ENCODE data around the gene CRTC1.

DNA sequence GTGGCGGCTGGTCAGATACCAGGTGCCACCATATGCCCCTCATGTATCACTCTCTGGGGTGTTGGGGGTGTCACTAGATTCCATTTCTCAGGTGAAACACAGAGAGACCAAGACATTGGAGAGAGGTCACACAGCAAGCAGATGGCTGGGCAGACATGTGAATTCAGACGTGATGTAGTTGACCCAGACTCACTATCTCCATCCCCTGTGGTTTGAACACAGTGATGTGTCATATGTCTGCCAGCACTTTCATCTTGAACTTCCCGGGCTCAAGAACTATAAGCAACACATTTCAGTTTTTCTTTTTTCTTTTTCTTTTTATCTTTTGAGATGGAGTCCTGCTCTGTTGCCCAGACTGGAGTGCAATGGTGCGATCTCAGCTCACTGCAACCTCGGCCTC is 132.2 kb downstream of the CRTC1 start:
- TF ChIP-seq, protein P1, sequence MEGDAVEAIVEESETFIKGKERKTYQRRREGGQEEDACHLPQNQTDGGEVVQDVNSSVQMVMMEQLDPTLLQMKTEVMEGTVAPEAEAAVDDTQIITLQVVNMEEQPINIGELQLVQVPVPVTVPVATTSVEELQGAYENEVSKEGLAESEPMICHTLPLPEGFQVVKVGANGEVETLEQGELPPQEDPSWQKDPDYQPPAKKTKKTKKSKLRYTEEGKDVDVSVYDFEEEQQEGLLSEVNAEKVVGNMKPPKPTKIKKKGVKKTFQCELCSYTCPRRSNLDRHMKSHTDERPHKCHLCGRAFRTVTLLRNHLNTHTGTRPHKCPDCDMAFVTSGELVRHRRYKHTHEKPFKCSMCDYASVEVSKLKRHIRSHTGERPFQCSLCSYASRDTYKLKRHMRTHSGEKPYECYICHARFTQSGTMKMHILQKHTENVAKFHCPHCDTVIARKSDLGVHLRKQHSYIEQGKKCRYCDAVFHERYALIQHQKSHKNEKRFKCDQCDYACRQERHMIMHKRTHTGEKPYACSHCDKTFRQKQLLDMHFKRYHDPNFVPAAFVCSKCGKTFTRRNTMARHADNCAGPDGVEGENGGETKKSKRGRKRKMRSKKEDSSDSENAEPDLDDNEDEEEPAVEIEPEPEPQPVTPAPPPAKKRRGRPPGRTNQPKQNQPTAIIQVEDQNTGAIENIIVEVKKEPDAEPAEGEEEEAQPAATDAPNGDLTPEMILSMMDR (IDR thresholded peaks at IDR 0.05 in 2 of 3, conservative IDR thresholded peaks at IDR 0.05 in 1 of 3; ENCODE audit: insufficient read depth in 2 of 3, low read depth in 1 of 3, low read length in 3 of 3) = no peak
- TF ChIP-seq FOXJ3 (CRISPR knock-in tag; IDR thresholded peaks at IDR 0.05) (no peak), TCF7L2 (IDR thresholded peaks at IDR 0.05; ENCODE audit: low read depth, low read length) (no peak), ZNF133 (CRISPR knock-in tag; IDR thresholded peaks at IDR 0.05) (no peak), KDM1A (IDR thresholded peaks at IDR 0.05) (no peak), CC2D1A (IDR thresholded peaks at IDR 0.05) (no peak), NFIC (IDR thresholded peaks at IDR 0.05) (no peak), RBBP5 (IDR thresholded peaks at IDR 0.05; ENCODE audit: borderline replicate concordance, insufficient read depth, low read length, poor library complexity, severe bottlenecking) (no peak), ZNF140 (CRISPR knock-in tag; IDR thresholded peaks at IDR 0.05) (no peak), CBX1 (IDR thresholded peaks at IDR 0.05; ENCODE audit: low read depth) (no peak)
- TF ChIP-seq, protein P2, sequence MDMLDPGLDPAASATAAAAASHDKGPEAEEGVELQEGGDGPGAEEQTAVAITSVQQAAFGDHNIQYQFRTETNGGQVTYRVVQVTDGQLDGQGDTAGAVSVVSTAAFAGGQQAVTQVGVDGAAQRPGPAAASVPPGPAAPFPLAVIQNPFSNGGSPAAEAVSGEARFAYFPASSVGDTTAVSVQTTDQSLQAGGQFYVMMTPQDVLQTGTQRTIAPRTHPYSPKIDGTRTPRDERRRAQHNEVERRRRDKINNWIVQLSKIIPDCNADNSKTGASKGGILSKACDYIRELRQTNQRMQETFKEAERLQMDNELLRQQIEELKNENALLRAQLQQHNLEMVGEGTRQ (CRISPR knock-in tag; IDR thresholded peaks at IDR 0.05) = no peak
- TF ChIP-seq, protein P3, sequence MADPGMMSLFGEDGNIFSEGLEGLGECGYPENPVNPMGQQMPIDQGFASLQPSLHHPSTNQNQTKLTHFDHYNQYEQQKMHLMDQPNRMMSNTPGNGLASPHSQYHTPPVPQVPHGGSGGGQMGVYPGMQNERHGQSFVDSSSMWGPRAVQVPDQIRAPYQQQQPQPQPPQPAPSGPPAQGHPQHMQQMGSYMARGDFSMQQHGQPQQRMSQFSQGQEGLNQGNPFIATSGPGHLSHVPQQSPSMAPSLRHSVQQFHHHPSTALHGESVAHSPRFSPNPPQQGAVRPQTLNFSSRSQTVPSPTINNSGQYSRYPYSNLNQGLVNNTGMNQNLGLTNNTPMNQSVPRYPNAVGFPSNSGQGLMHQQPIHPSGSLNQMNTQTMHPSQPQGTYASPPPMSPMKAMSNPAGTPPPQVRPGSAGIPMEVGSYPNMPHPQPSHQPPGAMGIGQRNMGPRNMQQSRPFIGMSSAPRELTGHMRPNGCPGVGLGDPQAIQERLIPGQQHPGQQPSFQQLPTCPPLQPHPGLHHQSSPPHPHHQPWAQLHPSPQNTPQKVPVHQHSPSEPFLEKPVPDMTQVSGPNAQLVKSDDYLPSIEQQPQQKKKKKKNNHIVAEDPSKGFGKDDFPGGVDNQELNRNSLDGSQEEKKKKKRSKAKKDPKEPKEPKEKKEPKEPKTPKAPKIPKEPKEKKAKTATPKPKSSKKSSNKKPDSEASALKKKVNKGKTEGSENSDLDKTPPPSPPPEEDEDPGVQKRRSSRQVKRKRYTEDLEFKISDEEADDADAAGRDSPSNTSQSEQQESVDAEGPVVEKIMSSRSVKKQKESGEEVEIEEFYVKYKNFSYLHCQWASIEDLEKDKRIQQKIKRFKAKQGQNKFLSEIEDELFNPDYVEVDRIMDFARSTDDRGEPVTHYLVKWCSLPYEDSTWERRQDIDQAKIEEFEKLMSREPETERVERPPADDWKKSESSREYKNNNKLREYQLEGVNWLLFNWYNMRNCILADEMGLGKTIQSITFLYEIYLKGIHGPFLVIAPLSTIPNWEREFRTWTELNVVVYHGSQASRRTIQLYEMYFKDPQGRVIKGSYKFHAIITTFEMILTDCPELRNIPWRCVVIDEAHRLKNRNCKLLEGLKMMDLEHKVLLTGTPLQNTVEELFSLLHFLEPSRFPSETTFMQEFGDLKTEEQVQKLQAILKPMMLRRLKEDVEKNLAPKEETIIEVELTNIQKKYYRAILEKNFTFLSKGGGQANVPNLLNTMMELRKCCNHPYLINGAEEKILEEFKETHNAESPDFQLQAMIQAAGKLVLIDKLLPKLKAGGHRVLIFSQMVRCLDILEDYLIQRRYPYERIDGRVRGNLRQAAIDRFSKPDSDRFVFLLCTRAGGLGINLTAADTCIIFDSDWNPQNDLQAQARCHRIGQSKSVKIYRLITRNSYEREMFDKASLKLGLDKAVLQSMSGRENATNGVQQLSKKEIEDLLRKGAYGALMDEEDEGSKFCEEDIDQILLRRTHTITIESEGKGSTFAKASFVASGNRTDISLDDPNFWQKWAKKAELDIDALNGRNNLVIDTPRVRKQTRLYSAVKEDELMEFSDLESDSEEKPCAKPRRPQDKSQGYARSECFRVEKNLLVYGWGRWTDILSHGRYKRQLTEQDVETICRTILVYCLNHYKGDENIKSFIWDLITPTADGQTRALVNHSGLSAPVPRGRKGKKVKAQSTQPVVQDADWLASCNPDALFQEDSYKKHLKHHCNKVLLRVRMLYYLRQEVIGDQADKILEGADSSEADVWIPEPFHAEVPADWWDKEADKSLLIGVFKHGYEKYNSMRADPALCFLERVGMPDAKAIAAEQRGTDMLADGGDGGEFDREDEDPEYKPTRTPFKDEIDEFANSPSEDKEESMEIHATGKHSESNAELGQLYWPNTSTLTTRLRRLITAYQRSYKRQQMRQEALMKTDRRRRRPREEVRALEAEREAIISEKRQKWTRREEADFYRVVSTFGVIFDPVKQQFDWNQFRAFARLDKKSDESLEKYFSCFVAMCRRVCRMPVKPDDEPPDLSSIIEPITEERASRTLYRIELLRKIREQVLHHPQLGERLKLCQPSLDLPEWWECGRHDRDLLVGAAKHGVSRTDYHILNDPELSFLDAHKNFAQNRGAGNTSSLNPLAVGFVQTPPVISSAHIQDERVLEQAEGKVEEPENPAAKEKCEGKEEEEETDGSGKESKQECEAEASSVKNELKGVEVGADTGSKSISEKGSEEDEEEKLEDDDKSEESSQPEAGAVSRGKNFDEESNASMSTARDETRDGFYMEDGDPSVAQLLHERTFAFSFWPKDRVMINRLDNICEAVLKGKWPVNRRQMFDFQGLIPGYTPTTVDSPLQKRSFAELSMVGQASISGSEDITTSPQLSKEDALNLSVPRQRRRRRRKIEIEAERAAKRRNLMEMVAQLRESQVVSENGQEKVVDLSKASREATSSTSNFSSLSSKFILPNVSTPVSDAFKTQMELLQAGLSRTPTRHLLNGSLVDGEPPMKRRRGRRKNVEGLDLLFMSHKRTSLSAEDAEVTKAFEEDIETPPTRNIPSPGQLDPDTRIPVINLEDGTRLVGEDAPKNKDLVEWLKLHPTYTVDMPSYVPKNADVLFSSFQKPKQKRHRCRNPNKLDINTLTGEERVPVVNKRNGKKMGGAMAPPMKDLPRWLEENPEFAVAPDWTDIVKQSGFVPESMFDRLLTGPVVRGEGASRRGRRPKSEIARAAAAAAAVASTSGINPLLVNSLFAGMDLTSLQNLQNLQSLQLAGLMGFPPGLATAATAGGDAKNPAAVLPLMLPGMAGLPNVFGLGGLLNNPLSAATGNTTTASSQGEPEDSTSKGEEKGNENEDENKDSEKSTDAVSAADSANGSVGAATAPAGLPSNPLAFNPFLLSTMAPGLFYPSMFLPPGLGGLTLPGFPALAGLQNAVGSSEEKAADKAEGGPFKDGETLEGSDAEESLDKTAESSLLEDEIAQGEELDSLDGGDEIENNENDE (IDR thresholded peaks at IDR 0.05; ENCODE audit: low read depth, low read length) = no peak

Data from K562 (cell line).